Stomach (tissue), 9 donors: Measurements from ENCODE around the gene SNX20. TPM values are rescaled to one million over a fixed set of nuclear protein-coding genes. Genes with fewer than 3 reads are reported as not detected.
A peak's percentile ranks its signal among the peaks of the same experiment; 100 is the strongest.

Experiments
- DNase-seq, 2 donors: peaks; one replicate each; pipeline versions ENCODE4 v3.0.0 to v3.0.0-alpha.2; 2013 to 2019
- H3K27ac ChIP-seq, 5 donors: fragments of 200-600 bp in 4 of 5; sonication (generic) in 4 of 5; one replicate each; pipeline ENCODE4 v1.5.1; 2013 to 2019; ENCODE audit warnings: mild to moderate bottlenecking in 1 of 5, moderate library complexity in 1 of 5
- H3K27me3 ChIP-seq, 3 donors: fragments of 200-600 bp; sonication (generic); one replicate each; pipeline ENCODE4 v1.5.1; 2017 to 2019; ENCODE audit warnings: mixed run types in 1 of 3
- H3K36me3 ChIP-seq, 4 donors: fragments of 200-600 bp; sonication (generic); 1 replicate in 3 of 4; 2 replicates in 1 of 4; pipeline ENCODE4 v1.5.1; 2016 to 2019
- H3K4me1 ChIP-seq, 4 donors: fragments of 200-600 bp; sonication (generic); one replicate each; pipeline ENCODE4 v1.5.1; 2016 to 2019
- H3K4me3 ChIP-seq, 4 donors: fragments of 200-600 bp; sonication (generic) in 3 of 4; one replicate each; pipeline ENCODE4 v1.5.1; 2016 to 2019; ENCODE audit warnings: mild to moderate bottlenecking in 1 of 4
- H3K9me3 ChIP-seq, 4 donors: fragments of 200-600 bp; sonication (generic); one replicate each; pipeline ENCODE4 v1.5.1; 2016 to 2019
- CTCF ChIP-seq, 7 experiments: fragments of 450-650 bp in 4 of 7; fragments of 200-600 bp in 3 of 7; sonication (generic) in 3 of 7; IDR thresholded peaks; one replicate each; pipeline ENCODE4 v1.5.1; 2016 to 2019; ENCODE audit warnings: antibody characterized with exemption in 7 of 7, control low read depth in 2 of 7, mild to moderate bottlenecking in 1 of 7
- EP300 ChIP-seq: sonication (generic); formaldehyde crosslinking; IDR thresholded peaks from one replicate; pipeline ENCODE4 v1.6.1; 2017; ENCODE audit warnings: antibody characterized with exemption
- POLR2A ChIP-seq, 4 donors: fragments of 450-650 bp; IDR thresholded peaks; one replicate each; pipeline ENCODE4 v1.6.1; 2016; ENCODE audit warnings: antibody characterized with exemption in 4 of 4, control low read depth in 2 of 4, mild to moderate bottlenecking in 1 of 4, moderate library complexity in 1 of 4
- POLR2AphosphoS5 ChIP-seq, 3 donors: sonication (generic); formaldehyde crosslinking; IDR thresholded peaks; one replicate each; pipeline ENCODE4 v1.6.1; 2016; ENCODE audit warnings: antibody characterized with exemption in 3 of 3
- WGBS, 5 donors: extraction: QIAGEN DNeasy Blood & Tissue Kit in 3 of 5; methylation state at CpG; one replicate each; pipeline versions ENCODE4 v1.1.5 to v1.1.7; 2013 to 2018; 5-methylcytosine and 5-hydroxymethylcytosine counted together
- intact Hi-C: fragments of 100-400 bp; cut with DNase I; formaldehyde crosslinking; loops from one replicate; pipeline ENCODE4 v1.15.1; 2023; ENCODE audit warnings: low total_unique reads
- polyA plus RNA-seq, 3 donors: library from polyadenylated mRNA; stranded (reverse); fragments of 200-250 nt; gene quantifications; one replicate each; pipeline ENCODE4 v1.2.3, GENCODE V29; 2013
- total RNA-seq, 5 donors: library from RNA; depleted of rRNA; stranded (reverse); fragments of >200 nt; gene quantifications; one replicate each; pipeline versions ENCODE4 v1.1.0 to v1.2.3, GENCODE V29; 2014 to 2016
- donor health status: healthy with polysubstance abuse.
- donor health status: Bipolar disorder and iron deficiency.
- donor health status: healthy.

The SNX20 gene
- total and polyA plus RNA-seq, 8 donors: 0.29 to 7.4 (median 1.1) TPM; not detected in 1

DNA sequence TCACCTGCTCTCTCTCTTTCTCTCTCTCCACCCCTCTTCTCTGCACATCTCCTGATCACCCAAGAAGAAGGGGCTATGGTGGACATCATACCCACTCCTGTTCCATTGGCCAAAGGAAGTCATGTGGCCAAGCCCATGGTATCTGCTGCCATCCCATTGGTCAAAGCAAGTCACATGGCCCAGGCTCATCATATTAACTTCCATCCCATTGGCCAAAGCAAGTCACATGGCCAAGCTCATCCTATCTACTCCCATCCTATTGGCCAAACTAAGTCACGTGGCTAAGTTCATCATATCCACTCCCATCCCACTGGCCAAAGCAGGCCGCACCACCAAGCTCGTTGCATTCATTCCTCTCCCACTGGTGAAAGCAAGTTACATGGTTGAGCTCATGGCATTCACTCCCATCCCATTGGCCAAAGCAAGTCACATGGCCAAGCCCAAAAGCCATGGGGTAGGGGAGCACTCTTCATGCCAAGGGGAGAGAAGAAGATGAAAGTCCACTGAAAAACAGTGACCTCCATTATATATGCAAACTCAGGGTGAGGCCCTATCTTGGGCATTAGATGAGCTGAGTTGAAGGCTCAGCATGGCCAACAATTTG lies 29.2 kb downstream of the SNX20 start:
- no peak overlapping the region for H3K27ac ChIP-seq
- WGBS, 5 donors: 96 to 98% (median 97%) methylated on average over 3 of the region's 3 CpGs
- no peak for DNase-seq
- intact Hi-C loops: no loop called here
- H3K9me3 ChIP-seq: no peaks in the 10 kb centered on the region
- TF ChIP-seq POLR2AphosphoS5 (IDR thresholded peaks at IDR 0.05): no peak
- no peak for TF ChIP-seq POLR2A (IDR thresholded peaks at IDR 0.05)
- TF ChIP-seq CTCF (IDR thresholded peaks at IDR 0.05): no peak
- TF ChIP-seq EP300: no peak
- H3K4me1 ChIP-seq: no peaks in the 10 kb centered on the region
- H3K4me3 ChIP-seq: no peak overlapping the region
- H3K27me3 ChIP-seq: no peaks in the 10 kb centered on the region
- peaks cover 0 to 16% (median 0%) of the 10 kb centered on the region in 4 donors for H3K36me3 ChIP-seq

DNA sequence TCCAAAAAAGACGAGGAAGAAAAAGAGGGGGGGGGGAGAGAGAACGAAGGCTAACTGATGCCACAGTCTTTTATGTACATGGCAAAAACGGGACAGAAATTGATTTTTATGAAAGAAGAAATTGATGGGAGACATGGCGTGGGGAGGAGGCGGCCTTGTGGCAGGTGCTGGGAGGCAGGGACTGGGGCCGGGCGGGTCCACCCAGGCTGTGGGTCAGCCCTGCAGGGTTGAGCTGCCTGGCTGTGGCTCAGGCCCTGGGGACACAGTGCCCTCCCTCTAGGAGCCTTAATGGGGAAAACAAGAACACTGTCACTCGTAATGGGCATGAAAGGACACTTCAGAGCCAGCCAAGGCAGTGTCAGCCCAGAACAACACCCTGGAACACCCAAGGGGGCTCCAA lies 34.8 kb downstream of the SNX20 start:
- H3K4me3 ChIP-seq: no peak overlapping the region
- peaks cover 0 to 16% (median 0%) of the 10 kb centered on the region in 4 donors for H3K36me3 ChIP-seq
- TF ChIP-seq POLR2AphosphoS5 (IDR thresholded peaks at IDR 0.05) (no peak), POLR2A (IDR thresholded peaks at IDR 0.05) (no peak), EP300 (no peak)
- H3K9me3 ChIP-seq: no peaks in the 10 kb centered on the region
- H3K27me3 ChIP-seq: no peaks in the 10 kb centered on the region
- 73 to 77% (median 75%) methylated on average over 8 of the region's 8 CpGs for WGBS, 5 donors
- peaks cover 0 to 6% (median 0%) of the 10 kb centered on the region in 4 donors for H3K4me1 ChIP-seq
- intact Hi-C loops: no loop called here
- no peak for DNase-seq
- H3K27ac ChIP-seq: no peak overlapping the region

DNA sequence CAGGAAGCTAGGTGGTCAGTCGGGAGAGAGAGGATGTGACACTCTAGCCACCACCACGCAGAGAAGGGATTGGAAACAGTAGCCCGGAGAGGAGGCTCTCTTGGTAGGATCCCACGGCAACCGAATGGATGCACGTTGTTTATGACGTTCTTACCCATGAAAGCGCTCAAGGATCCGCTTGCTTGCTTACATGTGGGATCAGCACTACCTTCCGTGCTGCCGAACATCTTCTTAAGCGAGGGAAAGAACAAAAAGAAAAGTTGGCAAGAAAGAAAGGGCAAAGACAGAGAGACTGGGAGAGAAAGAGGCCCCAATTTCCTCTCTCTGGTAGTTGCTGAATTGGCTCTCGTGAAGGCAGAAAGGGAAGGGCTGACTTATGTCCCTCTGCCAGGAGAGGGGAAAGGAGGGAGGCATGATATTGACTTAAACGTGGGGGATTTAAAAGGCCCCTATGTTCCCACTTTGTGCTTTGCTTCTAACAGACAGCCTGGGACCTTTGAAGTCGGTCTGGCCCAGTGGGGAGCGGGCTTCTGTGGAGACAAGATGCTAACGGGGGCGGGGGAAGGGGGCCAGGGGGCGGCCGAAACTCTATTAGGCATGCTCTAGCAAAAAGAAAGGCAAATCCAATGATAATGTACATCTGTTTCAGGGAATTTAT lies 35.4 kb downstream of the SNX20 start:
- Histone ChIP-seq H3K27ac (no peak overlapping the region), H3K27me3 (no peaks in the 10 kb centered on the region), H3K9me3 (no peaks in the 10 kb centered on the region), H3K4me1 (peaks cover 0 to 6% (median 0%) of the 10 kb centered on the region in 4 donors), H3K36me3 (peaks cover 0 to 16% (median 0%) of the 10 kb centered on the region in 4 donors), H3K4me3 (no peak overlapping the region)
- peak in 1 of 2 donors; percentile 35 for DNase-seq
- WGBS, 5 donors: 74 to 77% (median 76%) methylated on average over 20 of the region's 20 CpGs
- TF ChIP-seq EP300 (no peak), CTCF (IDR thresholded peaks at IDR 0.05) (no peak), POLR2AphosphoS5 (IDR thresholded peaks at IDR 0.05) (no peak), POLR2A (IDR thresholded peaks at IDR 0.05) (no peak)
- intact Hi-C loops: no loop called here

- peaks cover 0 to 22% (median 0%) of the 10 kb centered on the region in 4 donors for H3K36me3 ChIP-seq
- WGBS, 5 donors: 25 to 41% (median 36%) methylated on average over 6 of the region's 6 CpGs
- DNase-seq: peak; percentile 31 to 74
- intact Hi-C loops: no loop called here
- no peaks in the 10 kb centered on the region for H3K9me3 ChIP-seq
- H3K27ac ChIP-seq: no peak overlapping the region
- H3K4me3 ChIP-seq: no peak overlapping the region
- TF ChIP-seq POLR2AphosphoS5 (IDR thresholded peaks at IDR 0.05): no peak
- peak in 5 of 7 experiments; percentile 7 to 31 (median 21) for TF ChIP-seq CTCF (IDR thresholded peaks at IDR 0.05)
- no peak for TF ChIP-seq EP300
- no peak for TF ChIP-seq POLR2A (IDR thresholded peaks at IDR 0.05)
- H3K27me3 ChIP-seq: no peaks in the 10 kb centered on the region
- H3K4me1 ChIP-seq: peaks cover 0 to 6% (median 0%) of the 10 kb centered on the region in 4 donors
Observed at GRCh38 chr16:50644729-50645128, 36.4 kb downstream of the SNX20 start.
